RCC 7860 (cell line): ENCODE measurements around the gene TSC22D1.
"Not testable (repeated sequence)": the region's sequence is repeated elsewhere in the genome, so short reads cannot be mapped to it uniquely, and the experiment has no call there.

Experiments used
- DNase-seq: peaks from one replicate; pipeline ENCODE4 v3.0.0-alpha.2; 2015; ENCODE audit warnings: low spot score
- FAIRE-seq: peaks from 2 replicates; lab custom pipeline; 2012; peaks lifted over from hg19 to GRCh38; lab: Jason Lieb, UNC

The TSC22D1 gene

DNA sequence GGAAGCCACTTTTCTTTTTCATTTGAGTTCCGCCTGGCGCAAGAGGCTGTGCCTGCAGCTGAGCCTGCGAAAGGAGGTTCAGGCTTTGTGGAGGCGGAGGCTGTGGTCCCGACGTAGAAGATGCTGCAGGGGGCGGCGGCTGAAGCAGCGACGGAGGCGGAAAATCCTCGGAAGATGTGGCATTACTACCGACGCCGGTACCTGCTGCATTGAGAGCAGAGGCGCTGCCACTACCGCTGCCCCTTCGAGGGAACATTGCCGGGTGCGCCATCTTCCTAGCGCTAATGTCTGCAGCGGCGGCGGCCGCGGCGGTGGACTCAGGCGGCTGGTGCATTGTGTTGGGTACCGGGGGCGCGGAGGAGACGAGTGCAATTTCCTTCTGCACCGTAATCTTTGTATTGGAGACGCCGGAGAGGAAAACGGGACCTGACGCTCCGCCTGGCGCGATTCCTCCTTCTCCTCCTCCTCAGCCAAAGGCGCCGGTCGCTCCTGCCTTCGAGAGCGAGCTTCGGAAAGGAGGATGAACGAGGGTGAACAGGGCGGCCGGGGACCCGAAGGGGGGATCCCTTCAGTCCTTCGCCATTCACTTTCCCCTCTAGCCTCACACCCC is at the start of gene TSC22D1:
TSC22D1 (minus strand) TSS at position 590 of the 610 bp plus-strand sequence; CDS start at position 334, 256 bp downstream.
- FAIRE-seq (no peak), DNase-seq (no peak)

DNA sequence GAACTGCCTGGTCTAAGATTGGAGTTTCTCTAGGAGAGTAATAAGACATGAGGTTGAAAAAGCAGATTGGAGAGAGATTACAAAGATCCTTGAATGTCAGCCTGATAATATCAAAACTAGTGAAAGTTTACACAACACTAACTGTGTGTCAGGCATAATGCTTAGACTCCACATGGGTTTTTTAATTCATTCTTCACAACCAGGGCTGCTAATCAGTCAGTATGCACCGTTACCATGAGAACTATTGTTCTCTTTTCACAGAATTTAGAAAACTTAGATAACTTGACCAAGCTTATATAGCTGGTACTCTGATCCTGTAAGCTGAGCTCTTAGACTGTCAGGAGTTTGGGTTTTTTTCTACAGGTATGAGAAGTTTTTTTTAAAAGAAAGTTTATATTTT is 46.6 kb upstream of the TSC22D1 start:
- DNase-seq, result no peak
- FAIRE-seq, result no peak

- FAIRE-seq (no peak), DNase-seq (no peak)
Measured at GRCh38 chr13:44622261-44622660, 46.1 kb upstream of the TSC22D1 start.

DNA sequence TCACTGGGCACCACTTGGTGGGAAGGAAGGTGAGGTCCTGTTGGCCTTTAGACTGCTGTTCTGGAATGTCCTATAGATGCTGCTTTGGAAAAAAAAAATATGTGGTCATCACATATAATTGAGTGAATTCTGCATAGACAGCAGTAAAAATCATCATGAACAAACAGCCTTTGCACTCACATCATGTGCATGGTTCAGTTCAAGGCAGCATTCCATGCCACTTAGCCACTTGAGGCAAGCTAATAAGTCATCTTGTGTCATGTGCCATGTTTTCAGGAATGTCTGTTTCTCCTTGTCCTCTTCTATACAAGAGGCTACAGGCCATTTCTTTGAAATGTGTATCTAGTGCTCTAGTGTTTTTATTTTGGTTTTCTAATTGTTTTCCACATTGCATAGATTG is 43.9 kb upstream of the TSC22D1 start:
- no peak for FAIRE-seq
- DNase-seq, result peak; percentile 43

GRCh38 chr13:44619651-44620050 is 43.5 kb upstream of the TSC22D1 start:
- DNase-seq (no peak), FAIRE-seq (no peak)

DNA sequence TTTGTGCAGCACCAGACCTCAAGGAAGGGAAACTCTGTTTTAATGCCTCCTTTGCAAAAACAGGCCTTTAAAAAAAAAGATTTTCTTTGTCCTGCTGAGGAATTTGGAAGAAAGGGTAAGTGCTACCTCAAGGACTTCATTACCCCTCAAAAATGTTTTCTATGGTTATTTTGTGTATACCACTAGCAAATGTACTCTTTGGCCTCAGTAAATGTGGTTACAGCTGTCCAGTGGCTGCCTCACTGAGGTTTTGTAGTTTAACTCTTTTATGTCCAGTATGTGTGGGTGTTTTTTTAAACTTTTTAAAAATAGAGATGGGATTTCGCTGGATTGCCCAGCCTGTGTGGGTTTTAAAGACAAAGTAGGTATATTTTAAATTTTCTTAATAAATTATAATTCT is 42.2 kb upstream of the TSC22D1 start:
- DNase-seq (no peak), FAIRE-seq (no peak)

DNA sequence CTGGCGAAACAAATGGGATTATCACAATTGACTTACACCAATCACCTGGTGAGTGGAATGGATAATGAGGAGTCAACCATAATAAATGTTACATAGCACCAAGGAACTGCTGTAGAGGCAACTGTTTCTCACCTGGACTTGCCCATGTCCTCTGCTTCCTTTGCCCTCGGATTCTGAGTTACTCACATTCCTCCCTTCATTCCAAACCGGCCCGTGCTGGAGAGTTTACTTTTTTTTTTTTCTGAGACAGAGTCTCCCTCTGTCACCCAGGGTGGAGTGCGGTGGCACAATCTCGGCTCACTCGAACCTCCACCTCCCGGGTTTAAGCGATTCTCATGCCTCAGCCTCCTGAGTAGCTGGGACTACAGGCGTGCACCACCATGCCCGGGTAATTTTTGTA is 41.5 kb upstream of the TSC22D1 start:
- DNase-seq, result no peak
- no peak for FAIRE-seq

GRCh38 chr13:44609137-44609536 is 33.0 kb upstream of the TSC22D1 start:
- DNase-seq, result no peak
- no peak for FAIRE-seq

DNA sequence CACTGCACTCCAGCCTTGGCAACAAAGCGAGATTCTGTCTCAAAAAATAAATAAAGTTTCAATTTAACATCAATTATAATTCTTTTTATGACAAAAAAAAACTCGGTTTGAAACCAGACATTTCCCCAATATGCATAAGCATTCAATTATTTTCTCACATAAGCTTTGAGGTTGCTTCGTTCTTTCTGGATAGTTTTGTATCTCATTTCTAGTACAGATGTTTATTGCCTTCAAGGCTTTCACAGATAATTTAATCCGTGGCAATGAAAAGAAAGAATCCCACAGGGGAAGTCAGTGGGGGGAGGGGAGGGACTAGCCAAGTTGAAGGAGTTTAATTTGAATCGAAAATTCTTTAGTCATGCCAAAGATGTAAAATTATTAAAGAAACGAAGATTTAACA is 29.6 kb upstream of the TSC22D1 start:
- DNase-seq, result no peak
- no peak for FAIRE-seq

DNA sequence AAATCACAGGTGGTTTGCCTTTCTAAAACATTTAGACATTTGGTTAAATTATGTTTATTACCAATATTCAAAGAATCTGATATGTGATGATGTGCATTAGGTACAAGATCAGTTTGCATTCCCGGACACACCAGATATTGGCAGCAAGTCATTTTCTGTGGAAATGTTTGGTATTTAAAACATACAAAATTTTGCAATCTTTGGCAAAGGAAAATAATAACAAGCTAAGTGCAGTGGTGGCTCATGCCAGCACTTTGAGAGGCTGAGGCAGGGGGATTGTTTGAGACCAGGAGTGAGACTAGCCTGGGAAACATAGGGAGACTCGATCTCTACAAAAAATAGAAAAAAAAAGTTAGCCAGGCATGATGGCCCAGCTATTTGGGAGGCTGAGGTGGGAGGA is 29.1 kb upstream of the TSC22D1 start:
- FAIRE-seq, result no peak
- DNase-seq, result no peak

DNA sequence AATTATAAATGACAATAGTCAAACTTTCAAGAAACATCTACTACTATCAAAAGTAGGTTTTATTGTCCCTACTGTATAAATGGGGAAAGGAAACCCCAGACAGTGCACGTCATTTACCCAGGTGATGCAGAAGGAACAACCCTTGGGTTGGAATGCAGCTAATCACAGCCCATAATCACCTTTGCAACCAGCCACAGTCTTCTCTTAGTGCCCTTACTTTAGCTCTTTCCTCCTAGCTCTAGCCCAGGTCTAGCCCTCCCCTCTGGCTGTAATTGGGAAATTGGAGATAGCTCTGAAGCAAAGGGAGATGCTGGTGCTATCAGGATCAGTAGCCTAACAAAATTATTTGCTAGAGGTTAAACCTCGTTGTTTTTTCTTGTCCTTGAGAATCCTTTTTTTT is 25.5 kb upstream of the TSC22D1 start:
- FAIRE-seq (no peak), DNase-seq (no peak)

GRCh38 chr13:44593861-44594592 is 17.9 kb upstream of the TSC22D1 start:
- not testable (repeated sequence) for DNase-seq, FAIRE-seq

DNA sequence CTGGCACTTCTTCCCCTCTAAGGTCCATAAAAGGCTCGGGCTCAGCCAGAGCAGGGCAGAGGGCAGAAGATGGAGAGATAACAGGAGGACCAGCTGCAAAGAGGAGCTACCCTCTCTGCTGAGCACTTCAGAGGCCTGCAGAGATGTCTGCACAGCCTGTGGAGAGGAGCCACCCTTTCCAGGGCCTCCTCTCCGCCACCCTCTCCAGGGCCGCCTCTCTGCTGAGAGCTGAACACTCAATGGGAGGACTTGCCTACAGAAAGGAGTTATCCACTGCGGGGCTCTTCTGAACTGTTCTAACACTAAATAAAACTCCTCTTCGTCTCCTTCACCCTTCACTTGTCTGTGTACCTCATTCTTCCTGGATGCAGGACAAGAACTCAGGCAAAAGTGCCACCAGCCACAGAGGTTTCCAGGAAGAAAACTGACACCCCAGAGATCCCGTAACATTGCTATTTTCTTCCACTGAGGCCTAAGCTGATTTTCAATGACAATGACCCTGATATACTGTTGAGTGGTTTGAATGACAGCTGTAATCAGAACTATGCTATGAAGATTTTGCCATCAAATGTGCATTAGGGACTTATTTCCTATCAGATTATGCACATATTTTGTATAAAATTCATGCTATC is 16.2 kb upstream of the TSC22D1 start:
- no peak for FAIRE-seq

DNA sequence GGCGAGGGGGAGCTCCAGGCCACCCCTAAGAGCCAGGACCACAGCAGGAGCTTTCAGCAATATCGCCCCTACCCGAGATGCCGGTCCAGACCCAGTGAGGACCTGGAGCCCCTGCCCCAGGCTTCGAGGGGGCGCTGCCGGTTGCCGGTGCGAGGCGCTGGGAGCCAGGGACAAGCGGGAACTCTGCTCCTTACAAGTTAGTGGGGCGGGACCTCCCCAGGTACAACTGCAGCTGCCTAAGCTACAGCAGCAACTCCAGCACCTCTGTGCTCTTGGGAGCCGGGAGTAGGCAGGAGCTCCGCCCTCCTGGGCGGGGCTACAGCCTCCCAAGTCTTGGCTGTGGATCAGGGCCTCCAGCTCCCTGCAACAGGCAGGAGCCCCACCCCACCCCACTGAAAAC is 15.2 kb upstream of the TSC22D1 start:
- DNase-seq, result no peak
- no peak for FAIRE-seq

More for the DNA sequence above, 16.2 kb upstream of the TSC22D1 start:
- DNase-seq, result no peak

DNA sequence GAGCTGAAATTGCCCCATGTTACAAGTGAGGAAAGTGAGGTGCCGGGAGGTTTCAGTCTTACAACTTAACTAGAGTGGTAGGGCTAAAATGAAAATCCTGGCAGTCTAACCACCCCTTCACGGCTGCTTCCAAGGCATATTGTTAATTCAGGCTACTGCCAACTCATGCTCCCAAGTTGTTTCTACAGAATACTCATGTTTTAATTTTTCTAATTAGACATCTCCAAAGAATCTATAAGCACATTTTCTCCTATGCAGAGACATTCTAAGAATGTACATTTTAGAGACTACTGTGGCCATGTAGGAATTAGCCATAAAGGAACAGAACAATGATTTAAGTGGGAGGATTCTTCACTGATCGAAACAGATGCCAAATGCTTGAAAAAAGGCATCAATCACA is 7.0 kb upstream of the TSC22D1 start:
- FAIRE-seq (no peak), DNase-seq (no peak)

- FAIRE-seq (no peak), DNase-seq (no peak)
Measured at GRCh38 chr13:44578067-44578400, 1.9 kb upstream of the TSC22D1 start.

- DNase-seq, result peak; percentile 83
- FAIRE-seq, result no peak
Measured at GRCh38 chr13:44577236-44578066, 1.3 kb upstream of the TSC22D1 start.

- FAIRE-seq (no peak), DNase-seq (no peak)
Measured at GRCh38 chr13:44576351-44577235, 463 bp upstream of the TSC22D1 start.

DNA sequence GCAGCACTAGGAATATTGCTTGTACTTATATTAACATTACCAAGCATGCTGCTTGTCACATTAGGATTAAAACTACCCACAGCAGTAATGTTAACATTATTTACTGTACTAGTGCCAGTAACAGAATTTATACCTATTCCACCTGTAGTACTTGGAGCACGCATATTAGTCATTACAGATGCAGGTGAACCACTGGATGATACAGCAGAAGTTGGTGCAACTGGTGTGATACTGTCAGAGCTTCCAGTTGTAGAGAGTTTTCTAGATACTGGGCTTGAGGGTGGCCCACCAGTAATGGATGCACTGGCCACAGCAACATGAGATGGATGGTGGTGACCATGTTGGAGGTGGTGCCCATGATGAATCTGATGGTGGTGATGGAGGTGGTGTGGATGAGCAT is 1.1 kb downstream of the TSC22D1 start:
- FAIRE-seq (no peak), DNase-seq (no peak)

GRCh38 chr13:44574466-44574855 is 1.7 kb downstream of the TSC22D1 start:
- FAIRE-seq (no peak), DNase-seq (no peak)
